ENCODE data around the gene NXPH2.
"Not testable (repeated sequence)": the region's sequence is repeated elsewhere in the genome, so short reads cannot be mapped to it uniquely, and the experiment has no call there.

Gene NXPH2

DNA sequence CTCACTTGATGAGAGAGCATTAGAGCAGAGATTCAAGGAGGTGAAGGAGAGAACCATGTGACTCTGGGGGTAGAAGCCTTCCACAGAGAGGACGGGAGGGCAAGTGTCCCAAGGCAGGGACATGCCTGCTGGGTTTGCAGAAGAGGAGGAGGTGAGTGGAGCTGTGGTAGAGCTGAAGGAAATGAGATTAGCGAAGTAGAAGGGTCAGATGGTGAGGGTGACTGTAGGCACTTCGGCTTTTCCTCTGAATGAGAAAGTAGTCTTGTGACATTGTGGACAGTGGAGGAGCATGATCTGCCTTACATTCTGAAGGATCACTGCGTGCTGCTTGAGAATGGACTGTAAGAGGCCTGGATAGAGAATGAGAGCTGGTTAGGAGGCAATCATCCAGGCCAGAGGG is 126.0 kb downstream of the NXPH2 start:
- ATAC-seq (no peak), DNase-seq (no peak)
- no peaks in the 10 kb centered on the region for H3K9me3 Mint-ChIP-seq
- no peak overlapping the region for H3K4me3 Mint-ChIP-seq
- no peak overlapping the region for H3K27ac Mint-ChIP-seq
- no peaks in the 10 kb centered on the region for H3K36me3 Mint-ChIP-seq (ENCODE audit: low read depth)
- H3K4me1 Mint-ChIP-seq = no peaks in the 10 kb centered on the region
- H3K27me3 Mint-ChIP-seq = peaks cover 5% of the 10 kb centered on the region

DNA sequence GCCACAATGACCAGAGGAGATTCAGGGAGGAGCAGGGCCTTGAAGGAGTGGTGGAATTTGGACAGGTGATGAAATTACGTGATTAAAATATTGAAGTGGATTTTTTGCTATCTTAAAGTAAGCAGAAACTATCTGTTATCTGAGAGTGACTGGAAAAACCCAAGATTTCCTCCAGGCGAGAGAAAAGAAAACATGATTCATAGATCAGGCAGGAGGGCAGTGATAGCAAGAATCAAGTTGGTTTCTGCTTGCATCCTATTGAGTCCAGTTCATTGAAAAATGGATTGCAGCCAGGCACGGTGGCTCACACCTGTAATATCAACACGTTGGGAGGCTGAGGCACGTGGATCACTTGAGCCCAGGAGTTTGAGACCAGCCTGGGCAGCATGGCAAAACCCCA is 127.8 kb downstream of the NXPH2 start:
- ATAC-seq (no peak), DNase-seq (no peak)
- Mint-ChIP-seq H3K36me3 (ENCODE audit: low read depth) (no peaks in the 10 kb centered on the region), H3K27me3 (peaks cover 5% of the 10 kb centered on the region), H3K4me3 (no peak overlapping the region), H3K4me1 (no peaks in the 10 kb centered on the region), H3K9me3 (no peaks in the 10 kb centered on the region), H3K27ac (no peak overlapping the region)

DNA sequence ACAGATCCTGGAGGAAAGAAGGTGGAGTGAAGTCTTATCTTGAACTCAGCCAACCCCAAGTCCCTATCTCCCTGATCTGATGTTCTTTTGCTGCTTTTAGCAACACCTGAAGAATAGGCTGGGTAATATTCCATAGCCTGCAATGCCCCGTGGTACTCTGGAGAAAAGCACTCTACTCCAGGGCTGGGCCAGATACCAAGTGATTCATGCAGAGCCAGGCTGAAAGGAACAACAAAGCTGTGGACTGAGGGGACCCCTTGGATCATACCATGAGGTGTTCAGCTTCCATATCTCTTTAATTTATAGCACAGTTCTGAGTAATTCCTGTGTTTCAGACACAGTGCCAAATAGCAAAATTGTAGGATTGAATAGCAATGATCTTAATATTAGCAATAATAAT is 130.6 kb downstream of the NXPH2 start:
- ATAC-seq (no peak), DNase-seq (no peak)
- H3K9me3 Mint-ChIP-seq = no peaks in the 10 kb centered on the region
- H3K27ac Mint-ChIP-seq = no peak overlapping the region
- no peaks in the 10 kb centered on the region for H3K36me3 Mint-ChIP-seq (ENCODE audit: low read depth)
- no peak overlapping the region for H3K4me3 Mint-ChIP-seq
- peaks cover 5% of the 10 kb centered on the region for H3K27me3 Mint-ChIP-seq
- no peaks in the 10 kb centered on the region for H3K4me1 Mint-ChIP-seq

DNA sequence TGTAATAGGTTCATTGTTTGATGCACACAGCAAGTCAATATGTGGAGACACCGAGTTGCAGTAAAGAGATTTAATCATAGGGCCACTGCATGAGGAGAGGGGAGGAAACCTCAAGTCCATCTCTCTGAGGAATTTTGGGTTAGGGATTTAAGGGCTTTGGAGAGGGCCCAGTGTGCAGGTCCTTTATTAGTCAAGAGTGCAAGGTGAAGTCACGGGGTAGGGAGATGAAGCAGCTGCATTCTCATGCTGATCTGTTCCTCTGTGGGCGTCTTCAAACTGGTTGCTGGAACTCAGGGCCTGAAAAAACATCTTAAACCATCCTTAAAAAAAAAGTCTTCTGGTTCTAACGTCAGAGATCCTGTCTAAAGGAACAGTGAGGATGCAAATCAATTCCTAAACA is 131.6 kb downstream of the NXPH2 start:
- DNase-seq (no peak), ATAC-seq (no peak)
- Mint-ChIP-seq H3K9me3 (no peaks in the 10 kb centered on the region), H3K27me3 (peaks cover 5% of the 10 kb centered on the region), H3K4me1 (no peaks in the 10 kb centered on the region), H3K4me3 (no peak overlapping the region), H3K27ac (no peak overlapping the region), H3K36me3 (ENCODE audit: low read depth) (no peaks in the 10 kb centered on the region)

DNA sequence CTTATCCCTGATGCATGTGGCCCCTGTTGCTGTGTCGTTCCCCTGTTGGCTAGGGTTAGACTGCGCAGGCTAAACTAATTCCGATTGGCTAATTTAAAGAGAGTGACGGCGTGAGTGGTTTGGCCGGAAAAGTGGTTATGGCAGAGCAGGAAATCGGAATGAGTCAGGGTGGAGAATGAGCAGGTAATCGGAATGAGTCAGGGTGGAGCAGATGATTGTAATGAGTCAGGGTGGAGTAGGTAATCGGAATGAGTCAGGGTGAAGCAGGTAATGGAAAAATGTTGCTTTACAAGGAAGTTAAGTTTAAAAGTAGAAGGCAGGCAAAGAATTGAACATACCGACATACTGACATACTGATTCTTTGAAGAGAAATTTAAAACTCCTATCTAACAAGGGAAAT is 135.4 kb downstream of the NXPH2 start:
- H3K9me3 Mint-ChIP-seq; H3K36me3 Mint-ChIP-seq (ENCODE audit: low read depth); DNase-seq; H3K27me3 Mint-ChIP-seq; ATAC-seq; H3K4me3 Mint-ChIP-seq; H3K27ac Mint-ChIP-seq; H3K4me1 Mint-ChIP-seq: not testable (repeated sequence)

DNA sequence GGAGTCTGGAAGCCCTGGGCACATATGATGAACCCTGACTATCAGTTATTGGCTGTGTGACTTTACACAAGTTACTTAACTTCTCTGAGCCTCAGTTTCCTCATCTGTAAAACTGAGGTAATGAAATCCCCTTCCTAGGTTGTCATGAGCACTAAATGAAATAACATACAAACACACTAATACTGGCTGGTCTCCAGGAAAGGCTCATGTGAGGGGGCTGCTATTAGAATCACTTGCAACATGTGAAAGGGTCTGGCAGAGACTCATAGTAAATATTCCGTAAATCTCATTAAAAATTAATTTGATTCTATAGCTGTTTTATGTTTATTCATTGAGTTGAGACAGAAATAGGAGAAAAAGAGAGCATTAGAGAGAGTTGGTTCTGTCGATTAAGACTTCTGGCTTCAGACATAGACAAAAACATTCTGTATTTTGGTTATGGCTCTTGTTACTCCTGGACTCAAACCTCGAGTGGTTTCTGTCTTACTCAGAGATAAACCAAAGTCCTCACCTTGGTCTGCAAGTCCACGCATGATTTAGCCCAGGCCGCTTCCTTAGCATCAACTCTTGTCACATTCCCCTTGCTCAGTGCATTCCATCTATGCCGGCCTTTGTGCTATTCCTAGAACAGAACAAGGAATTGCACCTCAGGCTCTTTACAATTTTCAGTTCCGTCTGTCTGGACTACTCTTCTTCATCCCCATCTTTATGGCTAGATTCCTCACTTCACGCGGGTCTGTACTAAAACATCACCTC is 139.1 kb downstream of the NXPH2 start:
- no peak for DNase-seq
- Mint-ChIP-seq H3K27me3 (peaks cover 5% of the 10 kb centered on the region), H3K36me3 (ENCODE audit: low read depth) (no peaks in the 10 kb centered on the region), H3K9me3 (peaks cover 5% of the 10 kb centered on the region), H3K4me1 (no peaks in the 10 kb centered on the region), H3K4me3 (no peak overlapping the region), H3K27ac (no peak overlapping the region)
- ATAC-seq = no peak

DNA sequence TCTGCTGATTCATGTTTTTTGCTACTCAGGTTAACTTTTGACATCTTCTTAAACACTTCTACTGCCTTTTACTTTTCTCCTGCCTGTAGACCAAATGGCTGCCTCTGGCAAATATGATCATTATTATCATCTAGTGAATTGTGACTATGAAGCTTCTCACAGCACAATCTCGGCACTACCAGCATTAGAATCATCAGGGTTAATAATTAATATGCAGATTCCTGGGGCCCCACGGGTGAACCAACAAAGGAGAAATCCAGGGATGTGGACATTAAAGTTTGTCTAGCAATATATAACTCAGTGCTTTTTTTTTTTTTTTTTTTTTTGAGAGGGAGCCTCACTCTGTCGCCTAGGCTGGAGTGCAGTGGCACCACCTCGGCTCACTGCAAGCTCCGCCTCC is 142.5 kb downstream of the NXPH2 start:
- Mint-ChIP-seq H3K27ac (no peak overlapping the region), H3K36me3 (ENCODE audit: low read depth) (no peaks in the 10 kb centered on the region), H3K27me3 (peaks cover 5% of the 10 kb centered on the region), H3K4me1 (no peaks in the 10 kb centered on the region), H3K9me3 (peaks cover 5% of the 10 kb centered on the region), H3K4me3 (no peak overlapping the region)
- ATAC-seq = no peak
- no peak for DNase-seq

DNA sequence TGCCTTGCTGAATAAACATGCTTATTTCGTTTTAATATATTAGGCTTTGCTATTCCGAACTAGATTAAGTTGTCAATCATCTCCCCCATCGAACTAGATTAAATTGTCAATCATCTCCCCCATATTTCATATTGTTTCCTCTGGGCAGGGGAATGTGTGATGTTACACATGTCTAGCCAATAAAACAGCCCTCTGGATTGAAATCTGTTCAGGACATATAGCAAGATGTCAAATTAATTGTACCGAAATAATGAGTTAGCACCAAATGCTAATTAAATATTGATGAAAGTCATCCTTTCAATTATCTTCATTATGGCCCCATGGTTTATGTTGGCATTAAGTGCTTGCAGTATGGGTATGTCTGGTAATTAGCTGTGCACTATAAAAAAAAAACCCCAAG is 143.1 kb downstream of the NXPH2 start:
- ATAC-seq = no peak
- Mint-ChIP-seq H3K27me3 (peaks cover under 1% of the 10 kb centered on the region), H3K4me1 (no peaks in the 10 kb centered on the region)

DNA sequence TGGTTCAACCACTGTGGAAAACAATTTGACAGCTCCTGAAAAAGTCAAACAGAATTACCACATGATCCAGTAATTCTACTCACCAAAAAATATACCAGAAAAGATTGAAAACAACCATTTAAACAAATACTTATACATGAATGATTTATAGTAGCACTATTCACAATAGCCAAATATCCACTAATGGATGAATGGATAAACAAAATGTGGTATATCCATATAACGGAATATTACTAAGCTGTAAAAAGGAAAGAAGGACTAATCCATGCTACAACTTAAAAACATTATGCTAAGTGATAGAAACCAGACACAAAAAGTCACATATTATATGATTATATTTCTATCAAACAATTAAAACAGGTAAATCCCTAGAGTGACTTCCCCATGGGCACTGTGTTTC is 147.1 kb downstream of the NXPH2 start:
- H3K27ac Mint-ChIP-seq = no peak overlapping the region
- H3K4me1 Mint-ChIP-seq = no peaks in the 10 kb centered on the region
- ATAC-seq (no peak), DNase-seq (no peak)
- H3K4me3 Mint-ChIP-seq = no peak overlapping the region
- H3K36me3 Mint-ChIP-seq (ENCODE audit: low read depth) = no peaks in the 10 kb centered on the region
- peaks cover 2% of the 10 kb centered on the region for H3K27me3 Mint-ChIP-seq
- no peaks in the 10 kb centered on the region for H3K9me3 Mint-ChIP-seq

More for the DNA sequence above, 143.1 kb downstream of the NXPH2 start:
- no peaks in the 10 kb centered on the region for H3K36me3 Mint-ChIP-seq (ENCODE audit: low read depth)
- H3K4me3 Mint-ChIP-seq = no peak overlapping the region
- DNase-seq = no peak
- H3K9me3 Mint-ChIP-seq = no peaks in the 10 kb centered on the region
- H3K27ac Mint-ChIP-seq = no peak overlapping the region

DNA sequence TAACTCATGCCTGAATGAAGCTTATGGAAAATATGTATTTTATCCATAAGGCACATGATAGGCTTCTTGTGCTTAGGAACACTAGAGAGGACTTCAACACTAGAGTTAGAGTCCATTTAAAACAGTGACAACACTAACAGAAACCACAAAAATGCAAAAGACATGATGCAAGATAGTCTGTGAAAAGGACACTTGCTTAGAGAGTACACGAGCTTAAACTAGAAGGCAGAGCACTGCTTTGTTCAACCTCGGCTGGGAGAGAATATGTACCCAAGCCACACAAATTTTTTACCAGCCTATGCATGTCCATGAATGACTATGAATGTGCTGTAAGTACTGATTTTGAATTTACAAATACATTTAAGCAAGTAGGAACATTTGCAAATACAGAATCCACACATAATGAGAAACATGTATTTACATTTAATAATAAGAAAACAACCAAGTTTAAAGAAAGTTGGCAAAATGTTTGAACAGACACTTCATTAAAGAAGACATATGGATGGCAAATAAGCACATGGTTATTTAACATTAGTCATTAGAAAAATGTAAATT is 148.0 kb downstream of the NXPH2 start:
- Mint-ChIP-seq H3K27me3 (peaks cover 2% of the 10 kb centered on the region), H3K36me3 (ENCODE audit: low read depth) (no peaks in the 10 kb centered on the region), H3K4me3 (no peak overlapping the region), H3K27ac (no peak overlapping the region), H3K4me1 (no peaks in the 10 kb centered on the region), H3K9me3 (no peaks in the 10 kb centered on the region)
- no peak for DNase-seq
- ATAC-seq = no peak

DNA sequence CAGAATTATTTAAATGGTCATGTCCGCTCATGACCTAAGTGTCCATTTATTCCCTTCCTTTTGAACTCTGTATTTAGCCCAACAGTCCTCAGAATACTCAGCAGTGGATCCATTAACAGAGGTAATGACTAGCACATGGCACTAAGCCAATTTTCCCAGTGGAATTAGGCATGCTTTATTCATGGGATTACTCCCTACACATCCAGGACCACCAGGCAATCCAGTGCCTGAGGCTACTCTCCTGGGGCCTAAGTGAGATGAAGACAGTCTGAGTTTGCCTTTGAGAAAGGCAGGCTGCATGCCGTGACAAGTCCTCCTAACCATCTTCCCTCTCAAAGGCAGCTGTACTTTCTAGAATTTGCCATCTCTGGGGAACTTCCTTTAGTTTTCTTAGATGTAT is 150.0 kb downstream of the NXPH2 start:
- Mint-ChIP-seq H3K27me3 (peaks cover 6% of the 10 kb centered on the region), H3K4me1 (no peaks in the 10 kb centered on the region), H3K4me3 (no peak overlapping the region)

DNA sequence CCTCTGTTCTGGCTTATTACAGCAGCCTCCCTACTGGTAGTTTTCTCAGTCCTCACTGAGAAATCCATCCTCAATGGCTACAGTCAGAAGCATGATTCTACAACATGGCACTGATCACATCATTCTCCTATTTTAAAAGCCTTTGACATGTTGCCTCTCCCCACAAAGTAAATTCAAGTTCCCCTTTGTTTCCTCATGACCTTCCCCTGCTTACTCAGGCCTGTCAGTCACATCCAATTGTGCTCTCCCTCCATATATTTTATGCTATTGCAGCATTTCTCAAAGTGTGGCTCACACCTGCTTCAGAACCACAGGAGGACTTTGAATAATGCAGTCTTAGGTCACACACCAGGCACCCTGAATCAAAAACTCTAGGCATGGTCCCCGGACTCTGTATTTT is 154.0 kb downstream of the NXPH2 start:
- no peak for DNase-seq

More for the DNA sequence above, 150.0 kb downstream of the NXPH2 start:
- Mint-ChIP-seq H3K36me3 (ENCODE audit: low read depth) (no peaks in the 10 kb centered on the region), H3K27ac (no peak overlapping the region), H3K9me3 (no peaks in the 10 kb centered on the region)
- no peak for DNase-seq
- ATAC-seq = no peak

DNA sequence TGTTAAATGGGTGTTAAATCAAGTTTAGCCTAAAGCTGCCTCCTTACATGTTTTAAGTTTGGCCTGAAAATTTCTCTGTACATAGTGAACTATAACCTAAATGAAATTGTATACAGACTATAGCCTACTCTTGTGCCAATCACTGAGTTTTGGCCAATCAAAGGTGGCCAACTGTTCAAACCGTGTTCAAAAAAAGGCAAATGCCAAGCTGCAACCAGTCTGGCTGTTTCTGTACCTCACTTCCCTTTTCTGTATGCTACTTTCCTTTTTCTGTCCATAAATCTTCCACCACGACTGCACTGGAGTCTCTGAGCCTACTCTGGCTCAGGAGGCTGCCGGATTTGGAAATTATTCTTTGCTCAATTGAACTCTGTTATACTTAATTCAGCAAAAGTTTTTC is 157.6 kb downstream of the NXPH2 start:
- no peak for DNase-seq
- H3K4me1 Mint-ChIP-seq = peaks cover 6% of the 10 kb centered on the region
- no peaks in the 10 kb centered on the region for H3K36me3 Mint-ChIP-seq (ENCODE audit: low read depth)
- peaks cover 7% of the 10 kb centered on the region for H3K27me3 Mint-ChIP-seq
- no peak overlapping the region for H3K4me3 Mint-ChIP-seq
- H3K9me3 Mint-ChIP-seq = no peaks in the 10 kb centered on the region
- H3K27ac Mint-ChIP-seq = no peak overlapping the region
- no peak for ATAC-seq

More for the DNA sequence above, 154.0 kb downstream of the NXPH2 start:
- peaks cover 5% of the 10 kb centered on the region for H3K27me3 Mint-ChIP-seq
- no peak overlapping the region for H3K4me3 Mint-ChIP-seq
- no peaks in the 10 kb centered on the region for H3K36me3 Mint-ChIP-seq (ENCODE audit: low read depth)
- peaks cover 3% of the 10 kb centered on the region for H3K4me1 Mint-ChIP-seq
- no peak for ATAC-seq
- H3K9me3 Mint-ChIP-seq = no peaks in the 10 kb centered on the region
- H3K27ac Mint-ChIP-seq = no peak overlapping the region

DNA sequence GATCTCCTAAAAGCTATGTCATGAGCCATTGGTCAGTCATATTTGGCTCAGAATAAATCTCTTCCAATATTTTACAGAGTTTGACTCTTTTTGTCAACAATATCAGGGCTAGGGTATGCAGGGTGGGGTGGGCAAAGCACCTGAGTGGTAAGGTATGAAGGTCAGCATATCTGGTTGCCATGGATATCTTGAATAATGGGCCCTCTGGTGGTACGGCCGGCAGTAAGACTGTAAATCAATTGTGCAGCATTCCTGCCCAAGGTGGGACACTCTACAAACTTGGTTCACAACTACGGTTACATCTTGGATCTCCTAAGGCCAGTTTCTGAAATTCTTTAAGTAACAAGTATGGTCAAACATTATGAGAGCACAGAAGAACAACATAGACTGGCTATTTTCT is 159.1 kb downstream of the NXPH2 start:
- Mint-ChIP-seq H3K27me3 (peaks cover 2% of the 10 kb centered on the region), H3K27ac (no peak overlapping the region), H3K36me3 (ENCODE audit: low read depth) (no peaks in the 10 kb centered on the region), H3K4me3 (no peak overlapping the region), H3K9me3 (no peaks in the 10 kb centered on the region), H3K4me1 (peaks cover 6% of the 10 kb centered on the region)
- ATAC-seq (no peak), DNase-seq (no peak)

DNA sequence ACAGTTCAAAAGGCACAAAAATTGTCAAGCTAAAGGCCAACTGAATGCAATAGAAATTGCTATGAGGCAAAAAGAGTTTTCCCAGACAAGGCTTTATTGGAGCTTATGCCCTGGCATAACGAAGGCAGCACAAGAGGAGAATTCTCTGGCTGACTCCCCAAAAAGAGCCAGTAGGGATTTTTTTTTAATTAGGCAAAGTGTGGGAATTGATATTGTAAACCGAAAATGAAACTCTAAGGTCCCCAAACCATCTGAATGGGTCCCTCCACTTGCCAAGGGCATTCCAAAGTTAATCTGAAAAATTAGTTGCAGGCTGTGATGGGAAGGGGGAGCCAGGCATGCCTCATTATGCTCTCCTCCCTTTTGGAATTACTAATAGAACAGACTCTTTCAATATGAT is 159.8 kb downstream of the NXPH2 start:
- ATAC-seq (no peak), DNase-seq (no peak)
- peaks cover 6% of the 10 kb centered on the region for H3K4me1 Mint-ChIP-seq
- H3K36me3 Mint-ChIP-seq (ENCODE audit: low read depth) = no peaks in the 10 kb centered on the region
- no peak overlapping the region for H3K27ac Mint-ChIP-seq
- peaks cover 2% of the 10 kb centered on the region for H3K27me3 Mint-ChIP-seq
- no peak overlapping the region for H3K4me3 Mint-ChIP-seq
- H3K9me3 Mint-ChIP-seq = no peaks in the 10 kb centered on the region

Data from activated naive CD8-positive, alpha-beta T cell treated with anti-CD3 and anti-CD28 coated beads, Interleukin-2, amount 50 U/mL, for 24 hours (primary cell).